Dermis microvascular lymphatic vessel endothelial cell (primary cell): ENCODE results near the gene CAPRIN2. TPM values are rescaled to one million over a fixed set of nuclear protein-coding genes. Genes with fewer than 3 reads are reported as not detected.

Experiments used
- DNase-seq, 2 donors: peaks; one replicate each; pipeline versions ENCODE4 v3.0.0 to v3.0.0-alpha.2; 2010; ENCODE audit warnings: low read depth in 2 of 2
- total RNA-seq: library from RNA; depleted of rRNA; stranded (reverse); fragments of >200 nt; gene quantifications from 2 replicates; pipeline ENCODE4 v1.2.1, GENCODE V29; 2014

CAPRIN2 gene, protein sequence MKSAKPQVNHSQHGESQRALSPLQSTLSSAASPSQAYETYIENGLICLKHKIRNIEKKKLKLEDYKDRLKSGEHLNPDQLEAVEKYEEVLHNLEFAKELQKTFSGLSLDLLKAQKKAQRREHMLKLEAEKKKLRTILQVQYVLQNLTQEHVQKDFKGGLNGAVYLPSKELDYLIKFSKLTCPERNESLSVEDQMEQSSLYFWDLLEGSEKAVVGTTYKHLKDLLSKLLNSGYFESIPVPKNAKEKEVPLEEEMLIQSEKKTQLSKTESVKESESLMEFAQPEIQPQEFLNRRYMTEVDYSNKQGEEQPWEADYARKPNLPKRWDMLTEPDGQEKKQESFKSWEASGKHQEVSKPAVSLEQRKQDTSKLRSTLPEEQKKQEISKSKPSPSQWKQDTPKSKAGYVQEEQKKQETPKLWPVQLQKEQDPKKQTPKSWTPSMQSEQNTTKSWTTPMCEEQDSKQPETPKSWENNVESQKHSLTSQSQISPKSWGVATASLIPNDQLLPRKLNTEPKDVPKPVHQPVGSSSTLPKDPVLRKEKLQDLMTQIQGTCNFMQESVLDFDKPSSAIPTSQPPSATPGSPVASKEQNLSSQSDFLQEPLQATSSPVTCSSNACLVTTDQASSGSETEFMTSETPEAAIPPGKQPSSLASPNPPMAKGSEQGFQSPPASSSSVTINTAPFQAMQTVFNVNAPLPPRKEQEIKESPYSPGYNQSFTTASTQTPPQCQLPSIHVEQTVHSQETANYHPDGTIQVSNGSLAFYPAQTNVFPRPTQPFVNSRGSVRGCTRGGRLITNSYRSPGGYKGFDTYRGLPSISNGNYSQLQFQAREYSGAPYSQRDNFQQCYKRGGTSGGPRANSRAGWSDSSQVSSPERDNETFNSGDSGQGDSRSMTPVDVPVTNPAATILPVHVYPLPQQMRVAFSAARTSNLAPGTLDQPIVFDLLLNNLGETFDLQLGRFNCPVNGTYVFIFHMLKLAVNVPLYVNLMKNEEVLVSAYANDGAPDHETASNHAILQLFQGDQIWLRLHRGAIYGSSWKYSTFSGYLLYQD
- 4.9 and 7.3 TPM in 2 replicates for total RNA-seq

- DNase-seq, result peak; percentile 78 to 97
Observed at GRCh38 chr12:30754750-30755394, at the start of gene CAPRIN2. CAPRIN2 (minus strand) TSS chr12:30754951; CDS start chr12:30753520, 1,431 bp downstream.

GRCh38 chr12:30797689-30798088 is 42.9 kb upstream of the CAPRIN2 start:
- DNase-seq, result no peak

GRCh38 chr12:30796891-30797371 is 42.2 kb upstream of the CAPRIN2 start:
- peak in 1 of 2 donors; percentile 11 for DNase-seq

DNA sequence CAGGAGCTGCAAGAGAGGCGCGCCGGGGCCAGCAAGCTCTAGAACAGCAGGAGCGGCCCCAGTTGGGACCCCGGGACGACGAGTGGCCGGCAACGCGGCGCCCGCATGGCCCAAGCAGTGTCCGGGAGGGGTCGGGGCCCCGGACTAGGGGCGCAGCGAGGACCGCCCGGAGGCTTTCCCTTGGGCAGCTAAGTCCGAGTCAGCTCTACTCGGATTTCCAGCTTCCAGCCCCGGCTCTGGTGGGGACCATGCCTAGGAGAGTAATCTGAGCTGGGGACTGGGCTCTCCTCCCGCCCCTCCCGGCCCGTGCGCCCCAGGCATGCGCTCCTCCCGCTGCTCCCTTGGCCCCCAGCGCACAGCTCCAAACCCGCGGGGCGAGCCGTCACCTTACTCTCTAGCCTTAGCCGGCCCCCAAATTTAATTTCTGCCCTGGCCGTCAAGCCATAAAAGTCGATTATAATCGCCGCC is 41.6 kb upstream of the CAPRIN2 start:
- peak in 1 of 2 donors; percentile 51 for DNase-seq

GRCh38 chr12:30795410-30796312 is 40.9 kb upstream of the CAPRIN2 start:
- DNase-seq, result peak in 1 of 2 donors; percentile 81

DNA sequence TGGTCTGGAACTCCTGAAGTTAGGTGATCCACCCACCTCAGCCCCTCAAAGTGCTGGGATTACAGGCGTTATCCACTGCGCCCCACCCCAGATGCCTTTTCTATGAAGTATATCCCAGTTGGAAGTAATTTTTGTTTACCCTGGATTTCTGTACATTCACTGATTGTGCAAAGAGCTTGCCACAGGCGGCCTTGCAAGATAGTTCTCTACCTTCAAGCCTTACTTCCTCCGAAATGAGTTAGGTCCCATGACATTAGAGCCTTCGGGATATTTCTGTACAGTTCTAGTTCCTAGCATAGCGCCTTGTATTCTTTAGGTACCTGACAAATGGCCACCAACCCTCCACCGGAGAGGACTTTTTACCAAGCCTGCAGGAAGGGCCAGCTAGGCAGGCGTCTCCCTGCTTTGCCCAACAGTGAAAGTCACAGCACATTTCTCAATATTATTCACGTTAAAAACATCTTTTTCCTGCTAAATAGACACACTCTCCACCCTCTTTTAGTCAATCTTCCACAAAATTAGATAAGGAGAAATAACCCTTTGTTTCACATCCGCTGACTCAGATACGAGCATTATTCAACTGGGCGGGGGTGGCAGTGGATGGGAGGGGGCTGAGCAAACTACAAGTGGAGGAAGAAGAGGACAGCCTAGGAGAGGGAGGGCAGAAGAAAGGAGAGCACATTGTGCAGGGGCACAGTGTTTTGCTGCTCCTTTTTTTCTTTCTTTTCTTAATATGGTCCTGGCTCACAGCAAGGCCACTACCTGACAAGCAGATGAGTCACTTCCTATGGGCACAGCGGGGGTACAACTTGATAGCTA is 40.0 kb upstream of the CAPRIN2 start:
- DNase-seq, result peak in 1 of 2 donors; percentile 91

DNA sequence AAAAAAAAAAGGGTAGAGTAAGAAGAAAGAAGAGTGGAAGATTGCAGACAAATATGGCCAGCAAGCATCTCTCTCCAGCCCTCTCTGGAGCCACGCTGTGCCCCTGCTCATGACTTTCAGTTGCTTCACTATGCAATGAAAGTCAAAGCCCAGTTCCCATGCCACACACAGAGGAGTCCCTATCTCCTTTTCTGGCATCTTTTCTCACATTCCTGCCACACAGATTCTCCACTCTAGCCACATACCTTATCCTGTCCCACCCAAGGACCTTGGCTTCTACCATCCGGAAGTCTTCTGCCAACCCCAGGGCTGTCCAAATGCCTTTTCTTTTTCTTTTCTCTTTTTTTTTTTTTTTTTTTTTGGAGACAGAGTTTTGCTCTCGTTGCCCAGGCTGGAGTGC is 39.3 kb upstream of the CAPRIN2 start:
- DNase-seq, result no peak

DNA sequence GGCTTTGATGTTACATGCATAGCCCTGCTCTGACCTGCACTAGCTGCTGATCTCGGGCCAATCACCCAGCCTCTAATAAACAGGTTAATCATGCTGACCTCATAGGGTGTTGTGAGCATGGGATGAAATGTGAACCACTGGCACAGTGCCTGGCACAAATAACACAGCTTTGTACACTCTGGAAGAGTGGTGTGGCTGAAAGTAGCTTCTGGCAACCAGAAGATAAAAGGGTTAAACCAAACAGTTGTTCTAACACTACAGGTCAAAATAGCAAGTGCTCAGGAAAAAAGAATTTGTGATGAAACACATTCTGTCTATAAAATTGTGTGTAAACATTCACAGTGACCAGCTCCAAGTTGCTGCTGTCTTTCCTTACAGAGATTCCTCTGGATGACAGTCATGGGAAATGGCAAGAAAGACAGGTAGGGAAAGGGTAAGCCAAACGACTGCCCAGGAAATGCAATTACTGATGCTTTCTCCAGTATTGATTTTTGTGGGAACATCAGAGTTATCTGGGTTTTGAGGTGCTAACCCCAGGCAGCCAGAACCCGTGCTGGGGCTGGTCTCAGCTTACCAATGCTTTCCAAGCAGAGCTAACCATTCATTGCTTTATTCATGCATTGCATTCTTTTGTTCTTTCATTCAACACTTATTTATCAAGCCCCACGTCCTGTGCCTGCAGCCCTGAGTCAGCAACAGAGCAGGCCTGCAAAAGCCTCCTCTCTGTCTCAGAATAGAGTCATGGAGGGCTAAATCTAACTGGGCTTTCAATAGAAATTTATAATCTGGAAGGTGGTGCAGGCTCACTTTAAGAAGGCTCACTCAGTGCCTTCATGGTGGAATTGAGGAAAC is 38.1 kb upstream of the CAPRIN2 start:
- peak in 1 of 2 donors; percentile 34 for DNase-seq

GRCh38 chr12:30792085-30792484 is 37.3 kb upstream of the CAPRIN2 start:
- DNase-seq, result no peak

- DNase-seq, result no peak
Observed at GRCh38 chr12:30788754-30789153, 34.0 kb upstream of the CAPRIN2 start.

- DNase-seq, result no peak
Observed at GRCh38 chr12:30785630-30786029, 30.9 kb upstream of the CAPRIN2 start.

DNA sequence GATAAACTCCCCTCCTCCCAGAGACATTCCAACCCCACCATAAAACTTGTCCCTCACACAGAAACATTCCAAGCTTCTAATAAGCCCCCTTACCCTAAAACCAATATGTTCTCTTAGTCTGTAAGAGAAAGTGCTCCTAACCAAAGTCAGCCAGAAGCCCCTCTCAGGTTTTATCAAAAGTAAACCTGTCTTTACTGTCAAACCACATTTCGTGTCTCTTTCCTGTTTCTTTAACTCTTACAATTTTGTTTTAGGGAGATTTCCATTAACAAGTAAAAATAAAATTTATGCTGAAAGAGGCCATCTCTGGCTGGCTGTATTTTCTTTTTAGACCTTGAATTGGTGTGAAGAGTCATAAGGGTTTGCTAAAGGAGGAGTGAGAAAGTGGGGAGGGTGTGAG is 29.8 kb upstream of the CAPRIN2 start:
- no peak for DNase-seq

GRCh38 chr12:30783946-30784345 is 29.2 kb upstream of the CAPRIN2 start:
- no peak for DNase-seq

DNA sequence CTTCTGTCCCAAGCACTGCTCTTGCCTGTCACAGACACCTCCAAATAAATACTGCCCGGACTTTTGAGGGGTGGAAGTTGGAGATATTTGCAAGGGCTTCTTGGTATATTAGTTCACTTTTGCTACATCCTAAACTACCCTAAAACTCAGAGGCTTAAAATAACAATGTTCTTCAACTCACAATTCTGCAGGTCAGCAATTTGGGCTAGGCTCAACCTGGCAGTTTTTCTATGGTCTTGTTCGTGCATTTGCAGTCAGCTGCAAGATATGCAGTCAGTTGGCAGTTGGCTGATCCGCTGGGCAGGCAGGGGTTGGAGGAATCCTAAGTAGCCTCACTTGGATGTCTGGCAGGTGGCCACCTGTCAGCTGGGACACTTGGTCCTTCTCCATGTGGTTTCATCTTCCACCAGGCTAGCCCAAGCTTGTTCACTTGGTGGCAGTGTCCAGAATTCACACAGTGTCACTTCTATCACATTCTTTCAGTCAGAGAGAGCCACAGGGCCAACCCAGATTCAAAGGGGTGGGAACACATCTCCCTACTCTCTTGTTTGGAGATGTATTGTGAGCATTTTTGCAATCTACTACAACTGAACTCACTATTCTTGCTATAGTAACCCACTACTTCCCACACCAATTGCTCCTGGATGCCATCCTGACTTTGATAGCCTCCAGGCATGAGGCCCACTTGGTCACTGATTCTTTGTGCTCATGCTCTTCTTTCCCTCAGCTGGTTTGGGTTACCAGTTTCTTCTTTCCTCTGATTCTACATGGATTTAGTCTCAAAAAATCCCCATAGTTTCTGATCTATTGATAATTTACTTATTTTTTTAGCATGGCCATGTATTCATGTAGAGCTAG is 27.8 kb upstream of the CAPRIN2 start:
- DNase-seq, result no peak

GRCh38 chr12:30779578-30779977 is 24.8 kb upstream of the CAPRIN2 start:
- no peak for DNase-seq

DNA sequence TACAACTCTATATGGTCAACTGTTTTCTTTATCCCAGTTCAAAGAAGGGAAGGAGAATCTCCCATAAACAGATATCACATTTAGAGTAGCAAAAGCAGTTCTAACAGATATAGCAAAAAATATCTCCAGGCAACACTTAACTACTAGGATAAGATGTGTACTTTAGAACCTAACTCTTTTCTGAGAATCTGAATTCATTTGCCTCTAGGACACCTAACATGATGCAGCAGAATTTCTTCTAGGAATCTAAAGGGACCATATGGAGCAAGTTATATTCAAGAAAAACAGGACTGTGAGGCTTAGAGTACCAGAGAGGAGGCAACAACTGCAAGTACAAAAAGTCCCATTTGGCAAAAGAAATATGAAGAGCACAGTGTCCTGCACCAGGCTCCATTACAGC is 24.4 kb upstream of the CAPRIN2 start:
- DNase-seq, result no peak

DNA sequence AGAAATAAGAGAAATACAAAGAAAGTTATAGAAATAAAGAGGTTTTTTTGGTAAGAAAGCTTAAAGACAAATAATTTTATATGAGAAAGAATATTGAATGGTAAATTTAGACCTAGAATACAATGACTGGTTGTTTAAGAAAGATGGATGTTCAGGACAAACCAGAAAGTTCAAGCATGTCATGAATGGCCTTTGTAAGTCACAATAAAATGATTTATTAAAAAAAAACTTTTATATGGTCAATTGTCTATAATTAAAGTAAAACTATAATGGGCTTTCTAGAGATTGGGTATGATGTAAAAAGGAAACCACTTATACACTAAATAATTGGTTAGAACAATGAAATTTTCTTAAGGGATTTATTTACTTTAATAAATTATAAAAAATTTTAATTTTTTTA is 19.8 kb upstream of the CAPRIN2 start:
- no peak for DNase-seq
